HG03135 (cell line): Measurements from ENCODE around the gene CNR1.
"Not testable (repeated sequence)": the region's sequence is repeated elsewhere in the genome, so short reads cannot be mapped to it uniquely, and the experiment has no call there.

Experiments
- ATAC-seq: cut with Tn5 transposase; IDR thresholded peaks from one replicate; pipeline ENCODE4 v1.9.1; 2021; ENCODE audit warnings: mild to moderate bottlenecking, moderate library complexity; ENCODE audit not compliant: unreplicated experiment

Gene CNR1

DNA sequence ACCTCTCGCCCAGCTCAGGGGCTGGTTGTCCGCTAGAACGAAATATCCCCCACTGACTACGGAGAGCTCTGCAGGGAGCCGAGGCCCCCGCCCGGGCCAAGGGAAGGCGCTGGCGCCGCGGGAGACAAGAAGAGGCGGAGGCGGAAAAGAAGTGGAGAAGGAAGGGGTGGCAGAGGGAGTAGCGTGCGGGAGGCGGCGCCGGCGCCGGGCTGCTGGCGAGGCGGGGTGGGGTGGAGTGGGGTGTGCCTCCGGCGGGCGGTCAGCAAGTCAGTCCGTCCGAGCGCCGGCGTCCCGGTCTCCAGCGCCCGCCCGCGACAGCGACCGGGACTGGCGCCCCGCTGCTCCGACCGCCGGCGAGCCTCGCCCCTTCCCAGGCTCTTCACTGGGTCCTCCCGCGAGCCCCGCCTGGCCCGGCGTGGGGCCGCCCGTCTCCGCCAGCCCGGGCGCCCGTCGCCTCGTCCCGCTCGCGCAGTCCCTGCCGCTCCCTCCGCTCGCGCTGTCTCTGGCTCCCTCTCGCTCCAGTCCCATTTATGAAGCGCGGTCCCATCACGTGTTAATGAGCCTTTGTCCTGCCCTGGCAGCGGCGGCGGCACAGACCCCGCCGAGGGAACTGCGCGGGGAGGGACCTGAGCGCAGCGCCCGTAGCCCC, at the start of gene CNR1:
Gene CNR1, minus strand, starts transcription at position 504 of the 649 bp plus-strand sequence. CDS start 21,073 bp downstream, outside the sequence.
- ATAC-seq, result peak; percentile 47

DNA sequence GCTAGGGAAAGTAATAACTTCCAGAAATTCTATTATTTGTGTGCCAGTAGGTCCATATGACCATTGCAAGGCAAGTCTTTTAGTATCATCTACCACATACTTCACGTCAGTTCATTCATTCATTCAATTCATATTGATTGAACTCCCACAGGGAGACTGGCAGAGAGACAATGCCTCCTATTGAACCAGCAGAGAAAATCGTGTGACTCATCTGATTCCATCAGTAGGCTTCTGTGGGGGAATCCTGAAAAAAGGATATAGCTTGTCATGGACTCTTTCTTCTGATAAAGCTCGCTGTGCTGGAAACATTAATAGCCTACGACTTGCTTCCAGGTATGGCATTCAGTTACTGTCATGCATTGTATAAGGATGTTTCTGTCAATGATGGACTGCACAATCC, 45.3 kb upstream of the CNR1 start:
- no peak for ATAC-seq

DNA sequence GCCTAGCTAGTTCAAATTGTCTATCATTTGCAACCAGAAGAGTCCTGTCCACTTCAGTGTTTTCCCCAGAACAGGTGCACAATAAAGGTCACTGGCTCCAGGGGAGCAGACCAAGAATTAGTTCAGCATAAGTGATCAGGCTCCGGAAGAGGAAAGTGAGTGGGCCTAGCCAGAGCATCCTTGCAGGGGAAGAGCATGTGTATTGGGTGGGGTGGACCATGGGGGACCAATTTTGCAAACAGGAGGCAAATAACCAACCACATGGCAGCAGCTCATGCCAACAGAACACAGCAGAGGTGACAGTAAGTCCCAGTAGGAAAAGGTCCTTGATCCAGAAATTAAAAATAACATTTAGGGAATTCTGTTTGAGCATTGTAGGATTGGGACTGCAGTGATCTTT, 43.2 kb upstream of the CNR1 start:
- no peak for ATAC-seq

DNA sequence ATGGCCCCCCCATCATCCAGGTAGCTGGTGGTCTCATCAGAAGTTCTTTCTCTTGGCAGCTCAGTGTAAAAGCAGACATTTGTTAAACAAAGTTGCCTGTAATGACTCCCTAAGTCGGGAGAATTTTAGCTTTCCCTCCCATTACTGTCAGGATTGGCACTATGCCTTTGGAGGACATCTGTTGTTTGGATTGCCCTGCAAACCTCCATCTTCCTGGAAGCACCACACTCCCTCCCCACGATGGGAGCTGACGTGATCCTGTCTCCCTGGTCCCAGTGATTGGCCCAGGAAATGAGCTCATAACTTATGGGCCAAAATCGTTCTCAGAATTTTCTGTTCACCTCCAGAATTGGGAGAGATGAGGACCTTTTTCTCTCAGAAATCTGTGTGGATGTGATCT, 42.6 kb upstream of the CNR1 start:
- ATAC-seq, result no peak

DNA sequence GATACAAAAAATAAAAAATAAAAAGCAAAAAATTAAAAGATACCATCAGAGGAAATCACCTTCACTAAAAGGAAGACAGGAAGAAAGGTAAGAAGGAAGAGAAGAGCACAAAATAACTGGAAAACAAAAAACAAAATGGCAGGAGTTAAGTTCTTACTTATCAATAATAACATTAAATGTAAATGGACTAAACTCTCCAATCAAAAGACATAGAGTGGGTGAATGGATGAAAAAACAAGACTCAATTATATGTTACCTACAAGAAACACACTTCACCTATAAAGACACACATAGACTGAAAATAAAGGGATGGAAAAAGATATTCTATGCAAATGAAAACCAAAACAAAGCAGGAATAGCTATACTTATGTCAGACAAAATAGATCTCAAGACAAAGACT, 35.6 kb upstream of the CNR1 start:
- not testable (repeated sequence) for ATAC-seq

DNA sequence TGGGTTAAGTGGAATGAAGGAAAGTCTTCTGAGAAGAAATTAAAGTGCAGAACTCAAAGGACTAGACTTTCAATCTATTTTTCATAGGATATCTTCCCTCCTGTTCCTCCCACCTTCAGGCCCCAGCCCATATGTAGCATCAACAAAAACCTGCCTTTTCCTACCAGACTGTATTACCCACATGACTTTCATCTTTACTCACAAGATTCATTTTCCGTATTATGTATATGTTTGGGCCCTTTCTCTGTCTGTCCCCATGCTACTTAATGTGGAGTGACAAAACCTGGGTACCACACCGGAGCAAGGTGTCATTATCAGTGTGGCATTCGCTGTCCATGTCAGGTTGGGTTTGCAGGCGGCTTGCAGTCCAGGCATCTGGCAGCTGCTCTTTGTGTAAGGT, 18.8 kb upstream of the CNR1 start:
- no peak for ATAC-seq

DNA sequence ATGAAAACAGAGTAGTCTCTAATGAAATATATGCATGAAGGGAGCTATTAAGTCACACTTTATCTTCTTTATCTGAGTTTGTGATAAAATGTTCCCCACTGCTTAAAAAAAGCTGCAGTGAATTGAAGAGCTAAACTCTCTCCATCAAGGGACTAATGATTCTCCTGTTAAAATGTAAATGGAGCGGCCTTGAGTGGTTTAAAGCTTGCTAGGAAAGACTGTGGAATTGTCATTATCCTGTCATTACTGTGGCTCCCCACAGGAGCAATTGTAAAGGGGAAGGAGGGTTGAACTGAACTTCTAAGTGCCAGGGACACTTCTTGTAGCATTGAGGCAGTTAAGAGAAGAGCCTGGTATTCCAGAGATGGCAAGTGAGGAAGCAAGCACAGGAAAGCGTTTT, 17.3 kb upstream of the CNR1 start:
- no peak for ATAC-seq

DNA sequence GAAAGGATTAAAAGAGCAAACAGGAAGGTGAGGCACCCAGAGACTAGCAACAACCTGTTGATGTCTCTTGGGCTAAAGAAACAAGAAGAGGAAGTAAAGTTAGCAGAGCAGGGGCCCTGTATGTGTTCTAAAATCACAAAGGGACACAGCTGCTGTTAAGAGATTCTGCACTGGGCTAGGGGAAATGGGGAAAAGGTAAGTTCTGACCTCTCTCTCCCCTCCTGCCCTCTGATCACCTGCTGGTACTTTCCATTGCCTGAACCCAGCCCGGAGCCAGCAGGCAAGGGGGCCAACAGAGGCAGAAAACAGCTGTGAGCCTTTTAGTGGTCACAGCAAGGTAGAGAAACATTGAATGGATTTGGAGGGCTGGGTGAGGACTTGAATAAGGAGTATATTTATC, 13.5 kb upstream of the CNR1 start:
- ATAC-seq, result peak; percentile 69

DNA sequence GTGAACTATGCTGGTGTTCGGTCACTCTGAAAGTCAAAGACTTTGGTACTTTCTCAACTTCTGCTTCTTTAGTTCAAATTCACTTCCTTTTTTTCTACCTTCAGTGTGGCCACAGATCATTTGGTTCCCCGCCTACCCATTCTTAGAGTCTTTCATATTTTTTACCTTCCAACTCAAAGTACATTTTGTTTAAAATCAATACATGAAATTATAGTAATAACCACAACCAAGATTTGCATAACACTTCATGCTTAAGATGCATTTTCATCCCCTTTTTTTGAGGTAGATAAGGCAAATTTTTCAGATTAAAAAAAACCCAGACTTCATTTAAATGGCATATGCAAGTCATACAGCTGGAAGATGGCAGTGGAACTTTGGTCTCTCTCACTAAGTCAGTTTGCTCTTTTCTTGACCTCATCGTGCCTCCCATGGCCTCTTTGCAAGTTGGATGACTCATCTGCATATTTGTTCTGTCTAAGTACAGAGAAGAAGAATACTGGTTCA, 11.9 kb upstream of the CNR1 start:
- ATAC-seq, result peak; percentile 58

DNA sequence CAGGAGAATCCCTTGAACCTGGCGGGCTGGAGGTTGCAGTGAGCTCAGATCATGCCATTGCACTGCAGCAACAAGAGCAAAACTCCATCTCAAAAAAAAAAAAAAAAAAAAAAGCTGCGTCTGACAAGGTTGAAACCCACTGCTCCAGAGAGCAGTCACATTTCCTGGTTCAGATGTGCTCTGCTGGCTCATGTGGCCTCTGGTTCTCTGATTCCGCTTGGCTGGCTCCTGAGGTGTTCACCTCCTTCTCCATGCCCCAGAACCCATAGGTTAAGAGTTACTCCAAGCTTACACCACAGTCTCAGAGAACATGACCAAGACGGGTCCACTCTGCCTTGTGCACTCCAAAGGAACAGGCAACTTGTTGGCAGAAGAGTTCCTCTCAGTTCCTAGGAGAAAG, 8.8 kb upstream of the CNR1 start:
- ATAC-seq, result no peak

DNA sequence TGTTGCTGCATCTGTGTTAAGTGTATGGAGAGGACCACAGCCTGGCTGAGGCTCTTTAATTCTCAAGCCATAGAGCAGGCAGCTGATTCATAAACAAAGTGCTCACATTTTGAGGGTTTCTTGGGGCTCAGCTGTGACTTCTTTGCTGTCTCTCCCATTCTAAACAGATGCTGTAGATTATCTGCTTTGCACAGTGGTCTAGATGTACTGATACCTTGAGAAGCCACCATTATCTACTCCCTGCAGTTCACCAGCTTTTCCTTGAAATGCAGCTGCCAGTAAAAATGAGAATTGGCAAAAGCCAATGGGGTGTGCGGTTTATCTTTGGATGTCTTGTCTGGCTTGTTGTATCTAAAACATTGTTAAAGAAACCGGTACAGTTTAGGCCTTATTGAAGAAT, 5.2 kb upstream of the CNR1 start:
- no peak for ATAC-seq

DNA sequence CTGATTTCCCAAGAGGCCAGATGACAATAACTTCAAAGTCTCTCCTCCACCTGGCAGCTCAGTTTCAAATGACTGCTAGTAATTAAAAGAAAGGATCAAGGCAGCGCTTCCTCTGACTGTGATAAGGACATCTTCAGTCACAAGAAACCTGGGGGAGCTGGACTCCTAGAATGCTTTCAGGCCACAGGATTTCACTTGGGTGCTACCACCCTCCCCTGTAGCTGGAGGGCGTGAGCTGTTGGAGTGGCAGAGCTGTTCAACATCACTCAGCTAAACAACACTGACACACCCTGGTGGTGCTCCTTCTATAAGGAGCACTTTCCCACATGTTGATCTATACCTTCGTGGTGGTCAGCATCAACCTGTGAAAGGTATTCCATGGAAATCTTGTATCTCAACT, 2.2 kb upstream of the CNR1 start:
- no peak for ATAC-seq

DNA sequence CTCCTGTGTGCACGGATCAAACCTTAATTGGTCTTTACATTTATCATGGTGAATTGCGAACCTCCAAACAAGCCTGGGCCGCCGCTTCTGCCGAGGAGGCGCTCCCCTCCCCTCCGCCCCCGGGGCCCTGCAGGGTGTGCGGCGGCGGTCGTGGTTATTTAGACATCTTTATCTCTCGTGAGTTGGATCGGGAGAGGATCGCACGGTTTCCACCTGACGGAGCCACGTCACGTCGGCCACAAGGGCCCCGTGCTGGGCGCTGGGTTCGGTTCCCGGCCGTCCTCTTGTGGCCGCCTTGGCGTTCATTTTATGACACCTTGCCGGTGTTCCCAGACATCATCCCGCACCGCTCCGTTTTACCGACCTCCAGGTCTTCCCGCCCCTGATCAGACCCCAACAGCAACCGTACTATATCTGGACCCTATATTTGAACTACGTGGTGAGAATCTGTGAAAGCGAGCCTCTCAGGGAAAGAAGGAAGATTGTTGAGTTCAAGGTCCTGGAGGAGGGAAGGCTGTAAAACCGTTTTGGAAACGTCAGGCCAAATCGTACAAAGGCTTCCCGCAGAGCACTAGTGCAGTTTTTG, 1.3 kb upstream of the CNR1 start:
- ATAC-seq, result peak; percentile 20

DNA sequence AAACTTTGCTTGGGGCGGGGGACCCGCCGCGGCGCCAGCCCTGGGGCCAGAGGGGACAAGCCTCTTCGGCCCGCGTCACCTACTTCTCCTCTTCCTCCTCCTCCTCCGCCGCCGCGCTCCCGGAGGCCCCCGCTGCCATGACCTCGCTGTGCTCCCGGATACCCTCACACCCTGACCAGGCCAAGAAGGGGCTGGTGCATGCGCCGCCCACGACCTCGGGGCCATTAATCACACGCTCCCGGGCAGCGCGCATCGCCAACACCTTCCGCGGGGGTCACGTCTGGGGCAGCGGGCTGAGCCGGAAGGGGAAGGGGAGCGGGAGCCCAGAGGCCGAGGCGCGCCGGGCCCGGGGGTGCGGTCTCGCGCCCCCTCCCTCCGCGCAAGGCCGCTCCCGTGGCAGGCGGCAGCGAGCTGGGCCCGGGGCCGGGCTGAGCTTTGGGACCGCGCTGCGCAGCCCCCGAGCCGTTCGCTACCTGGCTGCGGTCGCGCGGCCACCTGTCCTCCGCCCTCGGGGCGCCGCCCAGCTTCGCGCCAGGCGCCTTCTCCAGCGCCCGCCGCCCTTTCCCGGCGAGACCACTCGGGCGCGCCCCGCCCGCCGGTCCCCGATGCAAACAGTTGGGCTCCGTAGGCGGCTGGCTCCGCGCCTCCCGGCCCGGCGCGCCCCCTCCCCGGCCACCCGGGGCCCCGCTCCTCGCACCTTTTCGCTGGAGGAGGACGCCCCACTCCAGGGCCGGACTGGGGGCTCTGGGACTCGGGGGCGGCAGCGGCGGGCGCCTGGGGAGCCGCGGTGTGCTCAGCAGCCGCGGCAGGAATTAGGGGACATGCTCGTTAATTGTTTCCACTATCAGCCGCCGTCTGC, 575 bp upstream of the CNR1 start:
- ATAC-seq, result peak; percentile 35

DNA sequence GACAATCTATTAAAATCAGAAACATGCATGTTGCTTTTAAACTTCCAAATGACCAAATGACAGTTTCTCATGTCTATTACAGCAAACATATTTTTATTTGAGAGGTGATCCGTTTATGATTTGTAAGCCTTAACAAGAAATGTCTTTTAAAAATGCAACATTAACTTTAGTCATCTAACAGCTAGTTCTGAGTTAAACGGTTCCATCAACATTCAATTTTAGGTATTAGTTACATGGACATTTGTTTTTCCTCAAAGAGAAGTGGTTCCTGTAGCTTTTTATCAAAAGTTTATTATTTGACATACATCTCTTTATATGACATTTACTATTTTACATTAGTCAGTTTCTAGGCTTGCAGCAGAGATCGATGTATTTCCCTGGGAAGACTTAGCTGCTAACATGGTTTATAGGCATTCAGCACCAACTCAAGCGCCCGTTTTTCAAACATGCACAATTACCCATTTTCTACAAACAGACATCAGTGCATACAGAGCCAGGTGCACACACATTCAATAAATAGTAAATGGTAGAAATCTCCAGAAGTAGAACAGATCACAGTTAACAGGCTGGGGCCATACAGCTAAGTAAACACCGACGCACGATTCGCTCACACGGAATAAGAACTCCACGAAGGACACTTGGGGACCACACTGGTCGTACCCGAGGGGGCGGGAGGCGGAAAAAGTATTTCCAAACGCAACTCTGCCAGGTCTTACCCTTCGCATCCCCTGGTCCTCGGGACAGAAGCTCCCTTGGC, 882 bp downstream of the CNR1 start:
- ATAC-seq, result peak; percentile 19

DNA sequence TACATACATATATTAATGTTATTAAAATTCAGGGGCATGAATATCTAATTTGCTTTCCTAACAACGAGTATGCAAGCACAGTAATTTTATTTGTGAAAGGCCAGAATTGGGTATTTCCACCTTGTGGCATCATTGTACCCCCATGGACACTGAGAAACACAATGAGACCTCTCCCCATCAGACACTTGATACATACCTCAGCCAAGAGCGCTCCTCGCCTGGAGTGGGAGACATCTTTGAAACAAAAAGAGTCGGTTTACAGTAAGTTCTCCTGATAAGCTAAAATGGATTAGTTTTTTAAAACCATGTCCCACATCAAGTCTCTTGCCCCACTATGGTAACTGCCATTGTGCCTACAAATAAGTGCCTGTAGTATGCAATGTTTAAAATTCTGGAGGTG, 2.1 kb downstream of the CNR1 start:
- ATAC-seq, result no peak

DNA sequence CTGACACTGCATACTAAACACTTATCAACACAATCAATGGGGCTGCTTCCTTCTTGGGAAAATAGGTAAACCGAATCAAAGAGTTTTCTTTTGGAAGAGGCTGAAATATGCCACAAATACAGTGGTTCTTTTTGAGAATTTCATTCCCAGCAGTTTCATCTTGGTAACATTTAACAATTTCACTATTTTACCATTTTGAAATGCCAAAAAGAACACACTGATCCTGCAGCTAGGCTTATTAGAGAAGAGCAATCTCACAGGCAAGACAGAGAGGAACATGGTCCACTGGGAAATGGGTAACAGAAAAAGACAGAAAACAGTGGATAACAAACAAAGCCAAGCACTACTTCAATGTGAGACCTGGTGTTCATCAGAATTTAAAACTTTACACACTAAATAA, 2.5 kb downstream of the CNR1 start:
- no peak for ATAC-seq

DNA sequence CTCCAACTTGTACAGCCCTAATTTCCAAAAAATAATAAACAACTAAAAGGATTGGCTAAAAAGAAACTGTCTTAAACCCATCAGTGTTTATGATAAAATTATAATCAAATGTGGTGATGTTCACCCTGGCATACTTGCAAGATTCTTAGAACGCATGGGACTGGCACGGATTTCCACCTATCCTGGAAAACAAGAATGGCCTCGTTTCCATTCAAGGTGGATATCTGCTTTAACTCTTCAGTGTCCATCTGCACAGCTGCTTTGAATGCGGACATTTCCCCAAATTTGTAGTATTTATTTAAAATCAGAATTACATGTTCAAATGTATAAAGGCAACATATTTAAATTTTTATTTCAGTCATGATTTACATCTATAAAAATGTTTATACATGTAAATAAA, 4.2 kb downstream of the CNR1 start:
- no peak for ATAC-seq

DNA sequence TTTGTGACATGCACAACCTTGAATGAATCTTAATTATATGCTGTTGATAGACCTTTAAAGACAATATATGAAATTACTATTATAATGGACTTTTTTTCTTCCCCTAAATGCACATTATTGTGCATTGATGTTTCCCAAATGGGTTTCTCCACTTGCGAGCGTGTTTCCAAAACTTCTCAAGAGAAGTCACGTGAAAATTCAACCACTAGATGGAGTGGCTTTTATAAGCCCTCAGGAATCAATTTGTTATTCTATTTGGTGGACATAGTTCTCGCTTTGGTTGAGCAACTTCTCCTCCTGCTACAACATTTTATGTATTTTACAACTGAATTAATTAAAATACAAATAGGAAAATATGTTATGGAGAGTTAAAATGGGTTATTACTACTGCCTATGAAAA, 9.0 kb downstream of the CNR1 start:
- ATAC-seq, result no peak

DNA sequence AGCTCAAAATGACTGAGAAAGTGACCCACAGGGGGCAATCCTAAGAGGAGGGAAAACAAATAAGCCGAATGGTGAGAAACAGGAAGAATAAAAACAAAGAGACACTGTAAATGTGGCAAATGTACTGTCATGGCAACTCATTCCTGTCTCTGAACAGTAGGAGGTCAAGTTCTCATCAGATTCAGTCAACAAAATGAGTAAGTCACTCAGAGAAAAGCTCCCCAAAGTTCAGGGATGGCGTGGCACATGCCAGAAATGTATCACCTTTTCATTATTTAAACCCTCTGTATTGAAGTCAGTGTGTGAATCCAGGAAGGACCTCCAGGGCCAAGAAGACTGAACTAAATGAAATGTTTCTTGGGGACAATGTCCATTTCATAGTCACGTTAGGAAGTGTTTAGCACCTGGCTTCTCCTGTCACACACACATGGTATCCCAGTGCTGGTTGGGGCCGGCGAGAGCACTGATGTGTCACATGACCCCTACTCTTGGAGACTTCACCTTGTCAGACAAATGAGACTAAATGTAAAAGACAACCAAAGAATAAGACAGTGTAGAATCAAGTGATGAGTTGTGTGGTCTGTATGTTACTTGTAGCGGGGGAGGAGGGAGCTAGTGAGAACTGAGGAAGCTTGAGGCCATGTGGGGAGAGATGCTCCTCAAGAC, 20.7 kb downstream of the CNR1 start:
- no peak for ATAC-seq
